HG02642 (cell line): Measurements from ENCODE around the gene TPRG1L.
A peak's percentile ranks its signal among the peaks of the same experiment; 100 is the strongest.
"Not testable (repeated sequence)": the region's sequence is repeated elsewhere in the genome, so short reads cannot be mapped to it uniquely, and the experiment has no call there.

Source experiments
- ATAC-seq: cut with Tn5 transposase; IDR thresholded peaks from one replicate; pipeline ENCODE4 v1.9.1; 2021; ENCODE audit warnings: mild to moderate bottlenecking; ENCODE audit not compliant: unreplicated experiment, poor library complexity

The TPRG1L gene

DNA sequence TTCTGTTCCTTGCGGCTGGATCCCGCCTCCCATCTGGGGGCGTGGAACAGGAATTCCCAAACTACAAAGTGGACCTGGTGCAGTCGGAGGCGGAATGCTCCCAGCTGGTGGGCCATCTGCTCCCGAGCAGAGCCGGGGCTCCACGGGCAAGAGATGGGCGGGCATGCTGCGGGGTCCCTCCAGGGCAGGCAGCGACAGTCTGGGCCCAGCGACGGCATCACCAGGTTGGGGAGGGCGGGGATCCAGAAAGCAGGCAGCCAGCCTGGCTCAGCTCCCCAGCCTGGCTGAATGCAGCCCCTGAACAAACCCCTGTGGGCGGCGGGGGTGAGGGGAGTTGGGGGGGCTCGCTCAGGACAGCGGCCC lies 17.1 kb upstream of the TPRG1L start:
- no peak for ATAC-seq

DNA sequence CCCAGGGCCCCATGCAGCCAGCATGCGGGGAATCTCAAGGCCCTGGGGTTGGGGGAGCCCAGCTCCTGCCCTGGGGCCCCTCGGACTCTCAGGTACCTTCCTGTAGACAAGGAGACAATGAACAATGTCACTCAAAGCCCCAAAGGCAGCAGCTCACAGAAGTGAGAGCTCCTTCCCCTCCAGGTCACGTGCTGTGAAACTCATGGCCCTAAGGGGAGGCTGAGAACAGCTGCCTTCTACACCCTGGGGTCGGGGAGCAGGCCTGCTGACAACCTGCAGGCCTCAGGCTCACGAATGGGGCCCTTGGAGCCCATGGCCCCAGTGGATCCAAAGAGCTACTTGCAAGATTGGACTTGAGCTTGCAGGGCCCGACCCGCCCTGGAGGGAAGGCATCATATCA lies 16.7 kb upstream of the TPRG1L start:
- ATAC-seq, result no peak

DNA sequence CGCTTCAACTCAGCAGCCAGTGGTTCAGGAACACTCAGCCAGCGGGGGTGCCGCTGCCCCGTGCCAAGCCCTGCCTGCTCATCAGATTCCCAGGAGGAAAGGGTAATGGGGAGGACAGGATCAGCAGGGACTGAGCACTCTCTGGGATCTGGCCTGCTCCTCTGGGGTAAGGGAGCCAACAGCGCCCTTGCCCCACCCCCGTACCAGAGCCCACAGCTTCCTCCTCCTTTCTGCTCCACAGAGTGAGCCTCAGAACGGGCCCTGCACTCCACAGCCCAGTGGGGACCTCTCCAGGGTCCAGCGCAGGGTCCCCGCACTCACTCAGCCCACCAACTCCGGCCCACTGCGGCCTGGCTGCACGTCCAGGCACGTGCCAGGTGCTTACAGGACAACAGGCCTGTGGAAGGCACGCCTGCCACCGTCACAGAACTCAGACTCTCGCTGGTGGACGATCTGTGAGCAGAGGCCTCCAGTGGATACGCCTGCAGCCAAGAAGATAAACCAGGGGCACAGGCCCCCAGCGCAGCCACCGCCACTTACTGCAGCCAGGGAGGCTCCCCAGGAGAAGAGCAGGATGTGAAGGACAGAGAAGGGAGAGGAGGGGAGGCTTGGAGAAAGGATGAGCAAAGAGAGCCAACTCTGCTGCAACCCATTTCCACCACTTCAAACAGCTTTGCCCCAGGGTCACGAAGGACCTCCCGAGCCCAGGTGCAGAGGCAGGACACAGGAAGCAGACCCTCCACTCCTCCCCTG lies 15.6 kb upstream of the TPRG1L start:
- no peak for ATAC-seq

DNA sequence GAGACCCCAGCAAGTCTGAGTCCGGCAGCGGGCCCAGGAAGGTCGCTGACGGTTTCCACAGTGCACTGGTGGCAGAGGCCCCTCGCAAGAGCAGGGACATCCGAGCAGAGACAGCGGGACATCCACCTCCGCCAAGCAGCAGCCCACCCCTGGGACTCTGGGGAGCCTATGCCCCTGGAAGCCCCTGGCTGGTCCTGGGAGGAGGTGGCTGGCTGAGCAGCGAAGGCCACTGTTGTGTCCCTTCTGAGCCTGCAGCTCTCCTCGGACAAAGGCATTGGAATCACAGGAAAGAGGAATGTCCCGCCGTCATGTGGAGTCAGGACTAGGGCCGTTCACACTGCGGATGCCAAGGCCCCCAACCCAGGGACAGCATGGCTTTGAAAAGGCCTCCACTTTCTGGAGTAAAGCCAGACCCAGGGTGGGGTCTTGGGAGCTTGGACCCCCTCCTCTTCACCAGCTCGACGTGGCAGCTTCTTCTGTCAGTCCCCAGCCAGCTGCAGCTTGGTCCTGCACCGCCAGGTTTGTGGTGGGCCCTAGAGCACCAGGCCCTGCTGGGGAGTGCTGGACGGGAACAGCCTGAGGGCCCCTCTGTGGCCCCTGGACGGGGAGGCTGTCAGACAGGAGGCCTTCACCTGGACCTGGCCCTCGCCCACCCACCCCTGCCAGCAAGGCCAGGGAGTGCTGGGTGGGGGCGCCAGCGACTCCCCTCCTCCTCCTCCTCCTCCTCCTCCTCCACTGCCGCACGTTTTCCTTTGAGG lies 14.9 kb upstream of the TPRG1L start:
- no peak for ATAC-seq

DNA sequence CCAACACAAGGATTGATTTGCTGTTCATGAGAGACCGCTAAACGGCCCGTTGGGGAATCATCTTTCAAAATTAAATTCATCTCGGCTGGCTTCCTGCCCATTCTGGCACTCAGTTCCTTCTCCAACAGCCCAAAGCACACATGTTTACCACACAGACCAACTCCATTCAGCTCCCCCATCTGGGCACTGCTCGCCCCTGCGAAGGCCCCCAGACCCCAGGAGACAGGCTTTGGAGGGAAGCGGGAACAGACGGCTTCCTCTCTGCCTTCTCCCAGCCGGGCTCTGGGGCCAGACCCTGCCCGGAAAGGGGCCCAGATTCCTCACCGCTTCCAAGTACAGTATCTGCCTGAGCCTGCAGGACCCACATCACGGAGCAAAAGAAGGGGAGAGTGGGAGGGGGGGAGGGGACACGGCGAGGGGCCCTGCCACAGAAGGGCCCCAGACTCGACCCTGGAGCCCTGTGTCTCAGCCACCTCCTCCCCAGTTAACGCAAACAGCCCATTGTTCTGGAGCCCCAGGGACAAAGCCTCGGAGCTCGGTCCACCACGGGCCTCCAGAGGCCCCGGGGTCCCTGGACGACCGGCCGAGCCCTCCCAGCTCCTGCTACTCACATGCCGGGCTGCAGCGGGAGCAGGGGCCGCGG lies 14.2 kb upstream of the TPRG1L start:
- ATAC-seq, result no peak

DNA sequence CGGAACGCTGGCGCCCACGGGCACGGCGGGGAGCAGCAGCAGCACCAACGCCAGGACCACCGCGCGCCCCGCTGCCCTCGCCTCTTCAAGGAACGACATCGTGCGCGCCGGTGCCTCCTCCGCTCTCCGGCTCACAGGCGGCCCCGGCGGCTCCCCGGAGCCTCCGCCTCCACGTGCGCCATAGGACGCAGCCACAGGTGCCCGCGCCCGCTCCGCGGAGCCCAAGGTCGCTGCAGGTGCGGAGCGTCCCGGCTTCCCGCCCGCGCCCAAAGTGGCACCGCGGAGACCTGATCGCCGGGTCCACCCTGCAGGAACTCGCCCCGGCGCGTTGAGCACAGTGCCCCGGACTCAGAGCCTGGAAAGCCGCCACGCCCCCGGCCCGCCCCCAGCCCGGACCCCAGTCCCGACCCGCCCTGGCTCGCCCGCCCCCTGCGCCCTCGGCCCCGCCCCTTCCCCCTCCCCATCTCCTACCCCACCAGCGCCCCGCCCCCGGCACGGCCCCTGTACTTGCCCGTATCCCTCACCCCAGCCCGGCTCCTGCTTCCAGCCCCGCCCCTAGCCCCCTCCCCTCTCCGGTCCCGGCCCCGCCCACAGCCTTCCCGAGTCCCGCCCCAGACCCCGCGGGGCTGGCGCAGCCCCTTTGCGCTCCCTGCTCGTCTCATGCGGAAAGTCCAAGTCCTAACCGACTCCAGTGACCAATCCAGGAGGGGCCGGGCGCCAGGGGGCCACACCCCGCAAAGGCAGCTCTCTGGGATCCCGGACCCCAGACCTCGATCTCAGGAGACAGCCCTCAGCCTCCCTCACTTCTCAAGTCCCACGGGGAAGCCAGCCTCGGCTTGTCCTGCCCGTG lies 13.4 kb upstream of the TPRG1L start, which contains the start of gene MEGF6:
Gene MEGF6 (minus strand): TSS at position 339 of the 850 bp plus-strand sequence. CDS start 240 bp downstream, at position 99.
- ATAC-seq, result no peak

DNA sequence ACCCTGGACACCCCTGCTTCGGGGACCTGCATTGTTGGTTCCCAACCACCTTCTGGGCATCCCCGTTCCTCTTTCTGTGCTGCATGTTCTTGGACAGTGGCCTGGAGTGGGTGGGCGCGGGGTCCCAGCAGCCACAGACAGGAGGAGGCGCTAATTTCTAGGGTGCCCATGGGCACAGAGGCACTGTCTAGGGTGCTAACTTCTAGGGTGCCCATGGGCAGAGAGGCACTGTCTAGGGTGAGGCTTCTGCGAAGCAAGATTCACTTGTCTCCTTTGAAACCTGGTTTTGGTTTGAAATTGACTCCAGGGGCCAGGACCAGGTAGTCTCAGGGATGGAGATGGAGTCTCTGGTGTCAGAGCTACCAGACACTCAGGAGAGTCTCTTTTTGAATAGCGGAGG lies 12.7 kb upstream of the TPRG1L start:
- ATAC-seq, result no peak

DNA sequence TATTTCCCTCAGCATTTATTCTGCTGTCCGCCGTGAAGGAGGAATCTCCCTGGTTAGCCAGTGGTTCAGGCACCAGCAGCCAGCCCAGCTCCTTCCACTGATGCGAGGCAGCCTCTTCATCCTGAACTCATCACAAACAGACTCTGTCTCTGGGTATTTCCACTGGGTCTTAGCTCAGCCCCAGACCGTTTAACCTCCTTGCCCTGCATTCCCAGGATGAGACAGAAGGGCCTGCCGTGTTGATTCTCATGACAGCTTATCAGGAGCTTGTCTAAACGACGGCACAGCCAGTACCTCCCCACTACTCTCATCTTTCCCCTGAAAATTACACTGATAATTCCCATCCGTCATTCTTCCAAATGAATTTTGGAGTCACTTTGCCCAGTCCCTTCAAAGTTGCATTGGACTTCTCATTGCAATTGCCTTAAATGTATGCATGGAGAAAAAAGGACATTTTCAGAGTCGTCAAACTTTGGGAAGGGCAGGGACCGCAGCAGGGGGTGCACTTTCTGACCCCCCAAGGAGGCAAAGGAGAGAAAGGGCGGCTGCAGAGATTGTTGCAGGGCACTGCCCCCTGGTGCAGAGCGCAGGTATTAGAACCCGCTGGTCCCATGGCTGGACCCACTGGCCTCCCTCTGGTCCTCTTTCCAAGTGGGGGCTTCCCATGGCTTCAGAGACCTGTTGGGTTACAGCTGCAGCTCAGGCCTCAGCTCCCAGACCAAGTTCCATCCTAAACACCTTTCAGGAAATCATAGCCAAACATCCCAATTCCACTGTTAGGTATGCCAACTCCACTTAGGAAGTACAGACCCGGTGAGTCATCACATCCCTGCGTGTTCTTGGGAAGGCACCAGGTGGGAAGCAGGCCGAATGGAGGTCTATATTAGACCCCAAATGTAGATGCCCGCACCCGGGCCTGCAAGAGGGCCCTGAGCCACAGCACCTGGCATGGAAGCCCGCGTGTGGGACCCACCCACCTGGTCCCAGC lies 9.8 kb upstream of the TPRG1L start:
- ATAC-seq, result no peak

DNA sequence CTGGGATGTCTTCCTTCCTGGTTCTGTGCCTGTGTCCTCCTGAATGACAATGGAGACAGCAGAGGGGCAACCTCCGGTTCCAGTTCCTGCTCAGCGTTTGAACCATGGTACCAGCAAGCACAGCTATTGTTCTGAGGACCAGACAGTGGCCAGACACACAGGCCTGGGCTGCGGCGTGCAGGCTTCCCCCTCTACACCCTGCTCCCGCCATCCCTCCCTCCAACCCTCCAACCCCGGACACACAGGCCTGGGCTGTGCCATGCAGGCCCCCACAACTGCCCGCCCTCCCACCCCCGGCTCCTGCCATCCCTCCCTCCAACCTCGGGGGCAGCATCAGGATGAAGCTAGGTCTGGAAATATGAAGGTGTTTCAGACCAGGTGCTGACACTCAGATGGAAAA lies 8.0 kb upstream of the TPRG1L start:
- ATAC-seq, result no peak

DNA sequence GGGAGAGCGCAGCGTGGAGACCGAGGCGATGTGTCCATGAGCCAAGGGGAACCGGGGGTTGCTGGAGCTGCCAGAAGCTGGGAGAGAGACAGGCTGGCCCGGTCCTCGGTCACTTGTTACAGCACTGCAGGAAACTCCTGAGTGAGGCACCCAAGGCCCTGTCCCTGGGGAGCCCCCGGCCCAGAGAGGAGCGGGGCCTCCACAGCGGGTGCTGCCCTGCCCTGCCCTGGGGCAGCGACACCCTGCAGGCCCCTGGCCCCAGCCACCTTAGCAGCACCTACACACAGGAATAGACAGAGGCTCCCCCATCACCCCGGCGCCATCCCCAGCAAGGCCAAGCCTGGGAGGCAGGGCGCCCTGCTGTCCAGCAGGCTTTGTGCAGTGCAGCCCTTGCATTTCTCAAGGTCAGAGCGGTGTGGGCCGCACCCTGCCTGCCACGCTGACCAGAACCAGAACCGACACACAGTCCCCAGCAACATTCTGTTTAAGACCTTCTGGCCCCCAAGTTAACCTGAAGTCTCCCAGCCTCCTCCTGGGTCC lies 6.9 kb upstream of the TPRG1L start:
- ATAC-seq, result no peak

DNA sequence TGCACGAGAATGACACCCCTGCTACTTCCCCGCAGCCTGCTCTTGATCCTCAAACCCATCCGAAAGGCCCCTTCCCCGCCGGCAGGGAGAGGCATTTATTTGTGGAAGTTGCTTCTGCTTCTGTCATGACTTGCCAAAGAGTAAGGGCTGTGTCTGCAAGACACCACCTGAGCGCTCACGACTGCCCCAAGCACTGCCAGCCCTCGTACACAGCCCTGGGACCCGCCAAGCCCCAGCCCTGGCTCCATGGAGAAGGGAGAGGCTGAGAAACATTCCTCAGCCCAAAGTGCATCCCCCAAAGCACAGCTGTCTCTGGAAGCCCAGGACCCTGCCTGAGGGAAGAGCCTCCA lies 6.3 kb upstream of the TPRG1L start:
- ATAC-seq, result no peak

DNA sequence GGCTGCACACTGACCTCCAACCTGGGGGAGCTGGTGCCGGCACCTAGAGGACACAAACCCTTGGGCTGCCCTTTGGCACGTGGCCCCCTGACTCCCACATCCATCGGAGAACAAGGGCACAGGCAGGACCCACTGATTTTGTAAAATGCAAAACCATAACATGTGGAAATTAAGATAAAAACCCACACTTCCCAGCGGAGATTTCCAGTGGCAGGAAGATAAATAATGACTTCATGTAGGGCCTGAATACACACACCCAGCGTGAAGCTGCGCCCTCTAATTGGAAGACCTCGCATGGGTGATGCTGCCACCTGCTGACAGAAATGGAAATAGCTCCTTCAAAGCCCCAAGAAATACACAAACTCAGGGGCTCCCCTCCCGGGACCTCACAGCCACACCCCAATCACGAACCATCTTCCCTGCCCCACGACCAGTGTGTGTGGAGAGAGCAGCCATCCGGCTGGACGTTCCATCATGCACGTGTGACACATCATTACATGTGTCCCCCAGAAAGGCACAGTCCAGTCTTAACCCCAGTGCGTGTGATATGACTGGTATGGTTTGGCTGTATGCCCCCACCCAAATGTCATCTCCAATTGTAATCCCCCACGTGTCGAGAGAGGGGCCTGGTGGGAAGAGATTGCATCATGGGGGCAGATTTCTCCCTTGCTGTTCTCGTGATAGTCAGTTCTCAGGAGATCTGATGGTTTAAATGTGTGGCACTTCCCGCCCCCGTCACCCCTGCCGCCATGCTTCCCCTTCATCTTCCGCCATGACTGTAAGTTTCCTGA lies 5.7 kb upstream of the TPRG1L start:
- ATAC-seq, result no peak

DNA sequence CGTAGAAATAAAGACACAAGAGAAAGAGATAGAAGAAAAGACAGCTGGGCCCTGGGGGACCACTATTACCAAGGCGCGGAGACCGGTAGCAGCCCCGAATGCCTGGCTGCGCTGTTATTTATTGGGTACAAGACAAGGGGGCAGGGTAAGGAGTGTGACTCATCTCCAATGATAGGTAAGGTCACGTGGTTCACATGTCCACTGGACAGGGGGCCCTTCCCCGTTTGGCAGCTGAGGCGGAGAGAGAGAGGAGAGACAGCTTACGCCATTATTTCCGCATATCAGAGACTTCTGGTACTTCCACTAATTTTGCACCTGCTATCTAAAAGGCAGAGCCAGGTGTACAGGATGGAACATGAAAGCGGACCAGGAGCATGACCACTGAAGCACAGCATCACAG lies 4.1 kb upstream of the TPRG1L start:
- ATAC-seq, result no peak

DNA sequence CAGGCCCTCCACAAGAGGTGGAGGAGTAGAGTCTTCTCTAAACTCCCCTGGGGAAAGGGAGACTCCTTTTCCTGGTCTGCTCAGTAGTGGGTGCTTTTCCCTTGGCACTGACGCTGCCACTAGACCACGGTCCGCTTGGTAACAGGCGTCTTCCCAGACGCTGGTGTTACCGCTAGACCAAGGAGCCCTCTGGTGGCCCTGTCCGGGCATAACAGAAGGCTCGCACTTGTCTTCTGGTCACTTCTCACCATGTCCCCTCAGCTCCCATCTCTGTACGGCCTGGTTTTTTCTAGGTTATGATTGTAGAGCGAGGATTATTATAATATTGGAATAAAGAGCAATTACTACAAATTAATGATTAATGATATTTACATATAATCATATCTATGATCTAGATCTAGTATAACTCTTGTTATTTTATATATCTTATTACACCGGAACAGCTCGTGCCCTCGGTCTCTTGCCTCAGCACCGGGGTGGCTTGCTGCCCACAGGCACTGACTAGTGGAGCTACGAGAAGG lies 3.6 kb upstream of the TPRG1L start:
- not testable (repeated sequence) for ATAC-seq

DNA sequence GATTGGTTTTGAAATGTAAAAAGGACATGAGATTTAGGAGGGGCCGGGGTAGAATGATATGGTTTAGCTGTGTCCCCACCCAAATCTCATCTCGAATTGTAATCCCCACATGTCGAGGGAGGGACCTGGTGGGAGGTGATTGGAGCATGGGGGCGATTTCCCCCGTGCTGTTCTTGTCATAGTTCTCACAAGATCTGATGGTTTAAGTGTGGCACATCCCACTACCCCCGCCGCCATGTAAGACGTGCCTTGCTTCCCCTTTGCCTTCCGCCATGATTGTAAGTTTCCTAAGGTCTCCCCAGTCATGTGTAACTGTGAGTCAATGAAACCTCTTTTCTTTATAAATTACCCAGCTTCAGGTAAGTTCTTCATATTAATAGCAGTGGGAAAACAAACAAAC lies 2.7 kb upstream of the TPRG1L start:
- ATAC-seq, result not testable (repeated sequence)

DNA sequence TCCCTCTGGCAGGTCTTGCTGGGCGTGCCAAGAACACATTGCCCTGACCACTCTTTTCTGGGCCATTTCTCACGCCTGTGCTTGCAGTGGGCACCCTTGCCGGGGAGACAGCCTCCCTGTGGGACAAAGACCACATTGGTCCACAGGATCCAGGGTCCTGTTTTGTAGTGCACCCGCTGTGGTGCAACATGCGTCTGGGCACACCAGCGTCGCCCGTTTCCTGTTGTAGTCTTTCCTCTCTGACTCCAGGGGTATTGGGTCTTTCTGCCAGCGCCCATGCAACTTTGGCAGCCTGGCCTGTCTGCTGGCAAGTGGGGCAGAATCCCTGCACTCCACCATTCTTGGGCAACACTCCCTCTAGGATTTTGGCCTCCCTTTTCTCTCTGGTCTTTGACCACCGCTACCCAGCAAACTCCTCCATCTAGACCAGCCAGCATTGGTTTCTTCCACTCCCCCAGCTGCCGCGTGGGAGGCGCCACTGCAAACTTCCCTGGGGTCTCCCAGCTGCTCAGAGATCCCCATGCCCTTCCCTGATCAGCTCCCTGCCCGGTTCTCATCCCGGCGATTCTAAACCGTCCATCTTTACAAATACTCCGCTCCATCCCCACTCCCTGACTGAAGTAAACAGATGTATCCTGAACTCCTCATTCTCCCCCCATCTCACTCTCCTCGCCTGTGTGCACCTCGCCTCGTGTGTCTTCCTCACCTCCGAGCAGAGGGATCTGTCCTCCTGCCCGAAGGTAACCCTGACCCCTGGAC lies 1.2 kb upstream of the TPRG1L start:
- no peak for ATAC-seq

DNA sequence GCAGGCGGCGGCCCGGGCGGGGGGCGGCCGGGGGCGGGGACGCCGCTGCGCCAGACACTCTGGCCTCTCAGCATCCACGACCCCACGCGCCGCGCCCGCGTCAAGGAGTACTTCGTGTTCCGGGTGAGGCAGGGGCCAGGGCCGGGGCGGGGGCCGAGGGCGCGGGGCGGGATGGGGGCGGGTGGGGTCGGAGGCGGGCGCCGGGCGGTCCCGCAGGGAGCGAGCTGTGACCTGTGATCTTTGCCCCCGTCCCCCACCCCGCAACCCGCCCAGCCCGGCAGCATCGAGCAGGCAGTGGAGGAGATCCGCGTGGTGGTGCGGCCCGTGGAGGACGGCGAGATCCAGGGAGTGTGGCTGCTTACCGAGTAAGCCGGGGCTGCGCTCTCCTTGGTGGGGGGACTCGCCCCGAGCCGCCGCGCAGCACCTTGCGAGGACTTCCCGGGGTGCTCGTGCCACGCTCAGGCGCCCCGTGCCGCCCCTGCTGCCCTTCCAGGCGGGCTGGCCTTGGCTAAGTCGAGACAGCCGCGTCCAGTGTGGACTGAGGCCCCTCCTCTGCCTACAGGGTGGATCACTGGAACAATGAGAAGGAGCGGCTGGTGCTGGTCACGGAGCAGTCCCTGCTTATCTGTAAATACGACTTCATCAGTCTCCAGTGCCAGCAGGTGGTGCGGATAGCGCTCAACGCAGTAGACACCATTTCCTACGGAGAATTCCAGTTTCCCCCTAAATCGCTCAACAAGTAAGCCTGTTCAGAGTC lies 514 bp downstream of the TPRG1L start:
- ATAC-seq, result peak; percentile 1
